PC-3 (cell line): Measurements from ENCODE around the gene ADK. TPM values are rescaled to one million over a fixed set of nuclear protein-coding genes. Genes with fewer than 3 reads are reported as not detected.

Experiments
- ATAC-seq: fragments of 200-7000 bp; cut with Tn5 transposase; 2 replicates; pipeline ENCODE4 v1.9.1; 2020; ENCODE audit warnings: mild to moderate bottlenecking, moderate library complexity
- BruUV-seq: library from RNA; stranded (reverse); fragments of 400-500 nt; replicated peaks from 2 replicates; lab custom pipeline; 2021; lab: Mats Ljungman, UMichigan
- CTCF ChIA-PET: fragments of 300-600 bp; sonication (Branson Sonifier 250); formaldehyde crosslinking; loops from one replicate; lab custom pipeline; 2022; ENCODE audit warnings: antibody characterized with exemption; lab: Charles Lee
- POLR2A ChIA-PET: fragments of 300-600 bp; sonication (Branson Sonifier 250); formaldehyde crosslinking; loops from one replicate; lab custom pipeline; 2022; ENCODE audit warnings: antibody characterized with exemption; ENCODE audit not compliant: unreplicated experiment; lab: Charles Lee
- DNase-seq: peaks from one replicate; pipeline ENCODE4 v3.0.0-alpha.2; 2015
- H2AFZ ChIP-seq: fragments of 300-600 bp; sonication (generic); 2 replicates; pipeline ENCODE4 v1.6.0; 2016; ENCODE audit warnings: antibody characterized with exemption, low read length
- H3F3A ChIP-seq: fragments of 300-600 bp; sonication (generic); one replicate; pipeline ENCODE4 v1.6.0; 2017; ENCODE audit warnings: antibody characterized with exemption, low read length, control low read depth, mild to moderate bottlenecking; ENCODE audit not compliant: unreplicated experiment
- H3K27ac ChIP-seq: fragments of 300-600 bp; sonication (generic); 2 replicates; pipeline ENCODE4 v1.5.1; 2016; ENCODE audit warnings: mild to moderate bottlenecking, low read length
- H3K27me3 ChIP-seq: fragments of 300-600 bp; sonication (generic); 2 replicates; pipeline ENCODE4 v1.6.1; 2016; ENCODE audit warnings: low read length, mixed read lengths
- H3K36me3 ChIP-seq: fragments of 300-600 bp; sonication (generic); 2 replicates; pipeline ENCODE4 v1.6.1; 2016; ENCODE audit warnings: low read depth, mixed run types, low read length, mixed read lengths
- H3K4me1 ChIP-seq: fragments of 300-600 bp; sonication (generic); 2 replicates; pipeline ENCODE4 v1.5.1; 2016; ENCODE audit warnings: low read length; ENCODE audit not compliant: insufficient read depth
- H3K4me2 ChIP-seq: fragments of 300-600 bp; sonication (generic); 2 replicates; pipeline ENCODE4 v1.6.0; 2016; ENCODE audit warnings: low read length
- H3K4me3 ChIP-seq: fragments of 300-600 bp; sonication (generic); 2 replicates; pipeline ENCODE4 v1.5.1; 2016; ENCODE audit warnings: mild to moderate bottlenecking, low read length, mixed read lengths
- H3K79me2 ChIP-seq: fragments of 300-600 bp; sonication (generic); 2 replicates; pipeline ENCODE4 v1.6.1; 2017; ENCODE audit warnings: low read length, mixed read lengths
- H3K9ac ChIP-seq: fragments of 300-600 bp; sonication (generic); 2 replicates; pipeline ENCODE4 v1.6.0; 2016; ENCODE audit warnings: mild to moderate bottlenecking, low read length
- H3K9me2 ChIP-seq: fragments of 300-600 bp; sonication (generic); replicated peaks from 2 replicates; pipeline ENCODE4 v1.6.1; 2016; ENCODE audit warnings: mixed run types, low read length, mixed read lengths
- H3K9me3 ChIP-seq: fragments of 300-600 bp; sonication (generic); 2 replicates; pipeline ENCODE4 v1.6.1; 2016; ENCODE audit warnings: low read length, mixed read lengths
- H4K20me1 ChIP-seq: fragments of 300-600 bp; sonication (generic); 2 replicates; pipeline ENCODE4 v1.6.1; 2016; ENCODE audit warnings: low read length, mixed read lengths
- EZH2 ChIP-seq: fragments of 300-600 bp; sonication (generic); IDR thresholded peaks from one replicate; pipeline ENCODE4 v1.6.1; 2017; ENCODE audit warnings: antibody characterized with exemption, mild to moderate bottlenecking, low read length; ENCODE audit not compliant: unreplicated experiment
- EZH2phosphoT487 ChIP-seq: fragments of 300-600 bp; sonication (generic); IDR thresholded peaks from 2 replicates; pipeline ENCODE4 v1.6.1; 2018; ENCODE audit warnings: mild to moderate bottlenecking, antibody characterized with exemption, low read length, borderline replicate concordance
- intact Hi-C: fragments of 100-400 bp; cut with micrococcal nuclease; formaldehyde crosslinking; loops from 2 replicates; pipeline ENCODE4 v1.9.0; 2023
- total RNA-seq: library from RNA; depleted of rRNA; stranded (reverse); fragments of >200 nt; gene quantifications from 2 replicates; pipeline ENCODE4 v1.2.3, GENCODE V29; 2014
- TF ChIP-seq, protein P1 (sequence below): fragments of 300-600 bp; sonication (generic); conservative IDR thresholded peaks from 2 replicates; pipeline ENCODE4 v1.5.1; 2017; ENCODE audit warnings: antibody characterized with exemption, low read depth, mild to moderate bottlenecking, low read length

Gene ADK
- total RNA-seq, 1 experiment from 2014 or later = 256 TPM

GRCh38 chr10:74548676-74549075 is 397.7 kb downstream of the ADK start:
- peak; percentile 97 for ATAC-seq

GRCh38 chr10:74556072-74556705 is 405.2 kb downstream of the ADK start:
- DNase-seq (no peak), ATAC-seq (peak; percentile 50)
- no peak overlapping the region for H3K9ac ChIP-seq
- no peaks in the 10 kb centered on the region for H3K79me2 ChIP-seq
- no peak overlapping the region for H3K27ac ChIP-seq
- intact Hi-C loops = no loop called here
- no peak overlapping the region for H3K4me2 ChIP-seq
- no peaks in the 10 kb centered on the region for H3K4me1 ChIP-seq
- TF ChIP-seq, protein P1, sequence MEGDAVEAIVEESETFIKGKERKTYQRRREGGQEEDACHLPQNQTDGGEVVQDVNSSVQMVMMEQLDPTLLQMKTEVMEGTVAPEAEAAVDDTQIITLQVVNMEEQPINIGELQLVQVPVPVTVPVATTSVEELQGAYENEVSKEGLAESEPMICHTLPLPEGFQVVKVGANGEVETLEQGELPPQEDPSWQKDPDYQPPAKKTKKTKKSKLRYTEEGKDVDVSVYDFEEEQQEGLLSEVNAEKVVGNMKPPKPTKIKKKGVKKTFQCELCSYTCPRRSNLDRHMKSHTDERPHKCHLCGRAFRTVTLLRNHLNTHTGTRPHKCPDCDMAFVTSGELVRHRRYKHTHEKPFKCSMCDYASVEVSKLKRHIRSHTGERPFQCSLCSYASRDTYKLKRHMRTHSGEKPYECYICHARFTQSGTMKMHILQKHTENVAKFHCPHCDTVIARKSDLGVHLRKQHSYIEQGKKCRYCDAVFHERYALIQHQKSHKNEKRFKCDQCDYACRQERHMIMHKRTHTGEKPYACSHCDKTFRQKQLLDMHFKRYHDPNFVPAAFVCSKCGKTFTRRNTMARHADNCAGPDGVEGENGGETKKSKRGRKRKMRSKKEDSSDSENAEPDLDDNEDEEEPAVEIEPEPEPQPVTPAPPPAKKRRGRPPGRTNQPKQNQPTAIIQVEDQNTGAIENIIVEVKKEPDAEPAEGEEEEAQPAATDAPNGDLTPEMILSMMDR = no peak
- TF ChIP-seq EZH2phosphoT487 = no peak
- TF ChIP-seq EZH2 = no peak
- 0 out of 2 replicates have a peak, but pooled peaks cover 3% of the 10 kb centered on the region for H3K36me3 ChIP-seq
- H4K20me1 ChIP-seq = no peaks in the 10 kb centered on the region
- ChIA-PET POLR2A (interaction anchor here (0.6 kb wide), 1 partner anchor 85 kb away, joined by 3 read pairs; no protein-coding TSS in a partner anchor), CTCF (interaction anchor here (0.6 to 0.9 kb wide), 3 partner anchors 197 to 218 kb away, joined by 3 to 4 read pairs (median 3); no protein-coding TSS in a partner anchor)
- no peaks in the 10 kb centered on the region for H3K9me2 ChIP-seq
- no peak overlapping the region for H2AFZ ChIP-seq
- H3F3A ChIP-seq = no peaks in the 10 kb centered on the region
- BruUV-seq = no TSS peak
- no peak overlapping the region for H3K4me3 ChIP-seq
- no peaks in the 10 kb centered on the region for H3K9me3 ChIP-seq
- no peaks in the 10 kb centered on the region for H3K27me3 ChIP-seq

More at GRCh38 chr10:74548676-74549075, 397.7 kb downstream of the ADK start:
- peak overlapping the region; percentile 40 for H3K4me2 ChIP-seq
- TF ChIP-seq EZH2phosphoT487 (no peak), EZH2 (no peak)
- H2AFZ ChIP-seq = peak overlapping the region; percentile 1
- H4K20me1 ChIP-seq = no peaks in the 10 kb centered on the region
- H3K9ac ChIP-seq = peak overlapping the region; percentile 21
- peaks cover 21% of the 10 kb centered on the region for H3K4me1 ChIP-seq
- DNase-seq = peak; percentile 100
- peak overlapping the region; percentile 66 for H3K27ac ChIP-seq
- no TSS peak for BruUV-seq
- H3K36me3 ChIP-seq = no peaks in the 10 kb centered on the region
- H3K79me2 ChIP-seq = no peaks in the 10 kb centered on the region
- no peaks in the 10 kb centered on the region for H3K27me3 ChIP-seq
- no peaks in the 10 kb centered on the region for H3K9me2 ChIP-seq
- peak overlapping the region; percentile 4; the same call in 1 of the 2 replicates for H3K4me3 ChIP-seq
- POLR2A ChIA-PET = no interaction called here
- CTCF ChIA-PET = no interaction called here
- H3K9me3 ChIP-seq = no peaks in the 10 kb centered on the region
- H3F3A ChIP-seq = peaks cover 13% of the 10 kb centered on the region
- intact Hi-C loops = loop anchor here (1.0 to 2.0 kb wide), 11 partner anchors 45 to 562 kb away; partner anchors contain the start of genes KAT6B and SAMD8

DNA sequence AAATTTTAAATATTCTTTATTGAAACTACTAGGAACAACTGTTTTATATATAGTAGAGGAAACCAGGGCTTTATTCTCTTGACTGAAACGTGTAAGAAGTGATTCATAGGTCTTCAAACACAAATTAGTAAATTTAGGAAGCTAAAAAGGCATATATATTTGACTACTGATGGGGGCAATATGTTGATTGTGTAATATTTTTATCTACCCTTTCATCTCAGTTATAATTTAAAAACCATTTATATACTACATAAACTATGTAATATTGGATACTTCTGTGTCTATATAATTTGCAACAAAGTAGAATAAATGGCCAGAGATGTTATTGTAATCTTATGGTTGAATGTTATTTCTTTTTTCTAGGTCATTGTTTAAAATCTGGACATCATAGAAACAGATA is 406.1 kb downstream of the ADK start:
- POLR2A ChIA-PET = no interaction called here

More for the DNA sequence above, 406.1 kb downstream of the ADK start:
- no peaks in the 10 kb centered on the region for H3F3A ChIP-seq
- no peaks in the 10 kb centered on the region for H3K27me3 ChIP-seq
- CTCF ChIA-PET = interaction anchor here (0.5 kb wide), 1 partner anchor 153 kb away, joined by 3 read pairs; no protein-coding TSS in a partner anchor
- 0 out of 2 replicates have a peak, but pooled peaks cover 3% of the 10 kb centered on the region for H3K36me3 ChIP-seq
- ATAC-seq (no peak), DNase-seq (no peak)
- no peak overlapping the region for H3K9ac ChIP-seq
- intact Hi-C loops = no loop called here
- no peaks in the 10 kb centered on the region for H3K9me2 ChIP-seq
- H3K4me3 ChIP-seq = no peak overlapping the region
- no peak for TF ChIP-seq EZH2phosphoT487
- no peak for TF ChIP-seq EZH2
- TF ChIP-seq, protein P1 = no peak
- H2AFZ ChIP-seq = no peak overlapping the region
- H3K4me2 ChIP-seq = no peak overlapping the region
- no peak overlapping the region for H3K27ac ChIP-seq
- no peaks in the 10 kb centered on the region for H3K9me3 ChIP-seq
- H3K4me1 ChIP-seq = no peaks in the 10 kb centered on the region
- no TSS peak for BruUV-seq
- no peaks in the 10 kb centered on the region for H3K79me2 ChIP-seq
- no peaks in the 10 kb centered on the region for H4K20me1 ChIP-seq
